HEK293 (cell line): ENCODE results near the gene IBA57.

Source experiments
- CTCF ChIA-PET: fragments of 350-600 bp; formaldehyde crosslinking; extraction: SDS; loops from one replicate; lab custom pipeline; 2021; ENCODE audit warnings: antibody characterized with exemption; lab: Yijun Ruan, JAX
- POLR2A ChIA-PET: fragments of 300-600 bp; formaldehyde crosslinking; extraction: SDS; loops from one replicate; lab custom pipeline; 2020; ENCODE audit warnings: antibody characterized with exemption, inconsistent platforms; lab: Yijun Ruan, JAX
- H3K27ac ChIP-seq: fragments of 200-500 bp; sonication (Bioruptor generic); 2 replicates; pipeline ENCODE4 v1.5.1; 2014; ENCODE audit warnings: low read depth, low read length, control low read depth, inconsistent platforms; ENCODE audit errors: extremely low read depth
- H3K36me3 ChIP-seq, 2 experiments: fragments of 200-500 bp in 1 of 2; sonication (Bioruptor generic) in 1 of 2; 1 replicate in 1 of 2; 2 replicates in 1 of 2; pipeline ENCODE4 v1.5.1; 2014 to 2017; ENCODE audit warnings: inconsistent platforms in 2 of 2, low read length in 2 of 2; ENCODE audit not compliant: control insufficient read depth in 2 of 2, insufficient read depth in 1 of 2
- H3K4me1 ChIP-seq: fragments of 200-500 bp; sonication (Bioruptor generic); 2 replicates; pipeline ENCODE4 v1.5.1; 2014; ENCODE audit warnings: mild to moderate bottlenecking, low read length, inconsistent platforms; ENCODE audit not compliant: control insufficient read depth, insufficient read depth
- H3K4me3 ChIP-seq: 2 replicates; pipeline ENCODE4 v1.5.1; 2011; ENCODE audit warnings: low read depth, mild to moderate bottlenecking, control low read depth, low read length, moderate library complexity
- H3K9me3 ChIP-seq: fragments of 200-500 bp; sonication (Bioruptor generic); 2 replicates; pipeline ENCODE4 v1.5.1; 2014; ENCODE audit warnings: low read depth, low read length, inconsistent platforms; ENCODE audit not compliant: control insufficient read depth, insufficient read depth
- BCL11B ChIP-seq: fragments of 450-650 bp; formaldehyde crosslinking; IDR thresholded peaks from 2 replicates; pipeline ENCODE4 v1.5.1; 2016; ENCODE audit warnings: low read depth, missing biosample characterization, missing genetic modification characterization
- REPIN1 ChIP-seq: fragments of 450-650 bp; formaldehyde crosslinking; IDR thresholded peaks from 2 replicates; pipeline ENCODE4 v1.5.1; 2017; ENCODE audit warnings: missing biosample characterization, missing genetic modification characterization, low read depth
- ZBTB21 ChIP-seq: fragments of 450-650 bp; formaldehyde crosslinking; IDR thresholded peaks from 2 replicates; pipeline ENCODE4 v1.5.1; 2017; ENCODE audit warnings: missing biosample characterization, missing genetic modification characterization
- ZEB2 ChIP-seq: fragments of 450-650 bp; formaldehyde crosslinking; IDR thresholded peaks from 2 replicates; pipeline ENCODE4 v1.5.1; 2016; ENCODE audit warnings: missing biosample characterization, missing genetic modification characterization
- ZNF10 ChIP-seq: fragments of 450-650 bp; formaldehyde crosslinking; IDR thresholded peaks from 2 replicates; pipeline ENCODE4 v1.5.1; 2017; ENCODE audit warnings: missing biosample characterization, missing genetic modification characterization
- ZNF114 ChIP-seq: fragments of 450-650 bp; formaldehyde crosslinking; IDR thresholded peaks from 2 replicates; pipeline ENCODE4 v1.5.0; 2017; ENCODE audit warnings: missing biosample characterization, missing genetic modification characterization
- ZNF146 ChIP-seq: fragments of 450-650 bp; formaldehyde crosslinking; IDR thresholded peaks from 2 replicates; pipeline ENCODE4 v1.5.1; 2016; ENCODE audit warnings: missing biosample characterization, missing genetic modification characterization
- ZNF2 ChIP-seq: fragments of 450-650 bp; formaldehyde crosslinking; IDR thresholded peaks from 2 replicates; pipeline ENCODE4 v1.5.1; 2016; ENCODE audit warnings: missing biosample characterization, missing genetic modification characterization
- ZNF214 ChIP-seq: fragments of 450-650 bp; formaldehyde crosslinking; IDR thresholded peaks from 2 replicates; pipeline ENCODE4 v1.5.1; 2017; ENCODE audit warnings: missing biosample characterization, mild to moderate bottlenecking, missing genetic modification characterization, borderline replicate concordance
- ZNF223 ChIP-seq: fragments of 450-650 bp; formaldehyde crosslinking; IDR thresholded peaks from 2 replicates; pipeline ENCODE4 v1.5.1; 2016; ENCODE audit warnings: missing biosample characterization, missing genetic modification characterization
- ZNF23 ChIP-seq: fragments of 450-650 bp; formaldehyde crosslinking; IDR thresholded peaks from 2 replicates; pipeline ENCODE4 v1.5.1; 2016; ENCODE audit warnings: missing biosample characterization, missing genetic modification characterization, borderline replicate concordance
- ZNF624 ChIP-seq: fragments of 450-650 bp; formaldehyde crosslinking; IDR thresholded peaks from 2 replicates; pipeline ENCODE4 v1.5.1; 2017; ENCODE audit warnings: missing biosample characterization, missing genetic modification characterization
- ZNF626 ChIP-seq: fragments of 450-650 bp; sonication (Bioruptor Pico); formaldehyde crosslinking; IDR thresholded peaks from 2 replicates; pipeline ENCODE4 v1.5.1; 2018; ENCODE audit warnings: missing biosample characterization, missing genetic modification characterization, inconsistent platforms
- ZNF654 ChIP-seq: fragments of 450-650 bp; formaldehyde crosslinking; IDR thresholded peaks from 2 replicates; pipeline ENCODE4 v1.5.1; 2016; ENCODE audit warnings: low read depth, missing biosample characterization, missing genetic modification characterization
- ZNF843 ChIP-seq: fragments of 450-650 bp; formaldehyde crosslinking; IDR thresholded peaks from 2 replicates; pipeline ENCODE4 v1.5.1; 2016; ENCODE audit warnings: missing biosample characterization, missing genetic modification characterization
- ZXDB ChIP-seq: fragments of 450-650 bp; formaldehyde crosslinking; IDR thresholded peaks from 2 replicates; pipeline ENCODE4 v1.5.1; 2016; ENCODE audit warnings: missing biosample characterization, missing genetic modification characterization
- TF ChIP-seq, protein P1 (sequence below): fragments of 450-650 bp; formaldehyde crosslinking; IDR thresholded peaks from 2 replicates; pipeline ENCODE4 v1.5.1; 2016; ENCODE audit warnings: missing biosample characterization, missing genetic modification characterization
- TF ChIP-seq, protein P2 (sequence below): fragments of 450-650 bp; formaldehyde crosslinking; IDR thresholded peaks from 2 replicates; pipeline ENCODE4 v1.5.1; 2017; ENCODE audit warnings: missing biosample characterization, missing genetic modification characterization
- TF ChIP-seq, protein P3 (sequence below): fragments of 450-650 bp; formaldehyde crosslinking; IDR thresholded peaks from 2 replicates; pipeline ENCODE4 v1.5.1; 2016; ENCODE audit warnings: missing biosample characterization, missing genetic modification characterization, low read depth
- TF ChIP-seq, protein P4 (sequence below): fragments of 450-650 bp; formaldehyde crosslinking; conservative IDR thresholded peaks from 2 replicates; pipeline ENCODE4 v1.5.1; 2016; ENCODE audit warnings: low read depth, missing biosample characterization, missing genetic modification characterization

The IBA57 gene

DNA sequence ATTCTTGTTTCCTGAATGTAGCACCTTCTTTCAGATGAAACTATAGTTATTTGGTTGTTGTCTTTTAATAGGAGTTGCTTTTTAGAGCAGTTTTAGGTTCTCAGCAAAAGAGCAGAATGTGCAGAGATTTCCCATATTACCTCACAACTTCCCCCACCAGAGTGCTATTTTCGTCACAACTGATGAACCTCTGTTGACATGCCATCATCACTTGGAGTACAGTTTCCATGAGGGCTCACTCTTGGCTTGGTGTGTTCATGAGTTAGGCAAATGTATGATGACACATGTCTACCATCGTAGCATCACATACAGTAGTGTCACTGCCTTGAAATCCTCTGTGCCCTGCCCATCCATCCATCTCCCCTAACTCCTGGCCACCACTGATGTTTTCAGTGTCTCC, 3.7 kb downstream of the IBA57 start:
- Histone ChIP-seq H3K27ac (no peak overlapping the region), H3K9me3 (no peaks in the 10 kb centered on the region)
- no peak for TF ChIP-seq ZNF2
- TF ChIP-seq ZBTB21 (tag by site-specific recombination), result 0 out of 2 replicates have a peak, but pooled peaks have one; percentile 51
- TF ChIP-seq, all 188 proteins: peak for 1
- ChIA-PET CTCF (interaction anchor here (0.6 to 1.2 kb wide), 5 partner anchors 11 to 1115 kb away, joined by 3 to 6 read pairs (median 3); no protein-coding TSS in a partner anchor), POLR2A (interaction anchor here (1.0 kb wide), 1 partner anchor 29 kb away, joined by 3 read pairs; the partner anchor contains the start of gene GUK1)
- Histone ChIP-seq H3K36me3 (peaks cover 0 to 3% of the 10 kb centered on the region in 2 experiments; a peak in 1 of 3 replicates), H3K4me3 (no peak overlapping the region), H3K4me1 (peaks cover 4% of the 10 kb centered on the region)

DNA sequence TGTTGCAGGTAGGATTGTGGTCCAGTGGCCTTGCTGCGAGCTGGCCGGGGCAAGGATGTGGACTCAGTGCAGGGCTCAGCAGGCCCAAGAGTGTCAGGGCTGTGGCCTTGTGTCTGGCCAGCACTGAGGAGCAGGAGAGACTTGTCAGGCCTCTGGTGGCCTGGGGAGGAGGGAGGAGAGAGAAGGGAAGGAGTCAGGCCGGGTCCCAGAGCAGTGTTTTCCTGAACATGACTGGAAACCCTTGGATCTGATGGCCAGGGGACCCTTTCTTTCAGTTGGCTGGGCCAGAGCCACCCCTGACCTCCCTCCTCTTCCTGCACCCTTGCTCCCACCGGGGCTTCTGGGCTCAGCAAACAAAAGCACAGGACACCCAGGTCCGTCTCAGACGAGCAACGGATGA, 5.1 kb downstream of the IBA57 start:
- Histone ChIP-seq H3K9me3 (no peaks in the 10 kb centered on the region), H3K36me3 (peaks cover 0 to 8% of the 10 kb centered on the region in 2 experiments; a peak in 1 of 3 replicates), H3K4me3 (no peak overlapping the region), H3K27ac (no peak overlapping the region), H3K4me1 (peaks cover 4% of the 10 kb centered on the region)
- TF ChIP-seq, protein P1, sequence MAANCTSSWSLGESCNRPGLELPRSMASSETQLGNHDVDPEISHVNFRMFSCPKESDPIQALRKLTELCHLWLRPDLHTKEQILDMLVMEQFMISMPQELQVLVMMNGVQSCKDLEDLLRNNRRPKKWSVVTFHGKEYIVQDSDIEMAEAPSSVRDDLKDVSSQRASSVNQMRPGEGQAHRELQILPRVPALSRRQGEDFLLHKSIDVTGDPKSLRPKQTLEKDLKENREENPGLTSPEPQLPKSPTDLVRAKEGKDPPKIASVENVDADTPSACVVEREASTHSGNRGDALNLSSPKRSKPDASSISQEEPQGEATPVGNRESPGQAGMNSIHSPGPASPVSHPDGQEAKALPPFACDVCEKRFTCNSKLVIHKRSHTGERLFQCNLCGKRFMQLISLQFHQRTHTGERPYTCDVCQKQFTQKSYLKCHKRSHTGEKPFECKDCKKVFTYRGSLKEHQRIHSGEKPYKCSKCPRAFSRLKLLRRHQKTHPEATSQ (tag by site-specific recombination), result no peak
- TF ChIP-seq ZNF114 (tag by site-specific recombination) (no peak), ZNF146 (tag by site-specific recombination) (no peak), ZNF214 (tag by site-specific recombination) (no peak), REPIN1 (tag by site-specific recombination) (no peak), BCL11B (tag by site-specific recombination) (no peak), ZNF843 (no peak), ZNF23 (tag by site-specific recombination) (no peak), ZNF10 (tag by site-specific recombination) (no peak), ZNF624 (tag by site-specific recombination) (no peak), ZXDB (no peak), ZNF223 (tag by site-specific recombination) (no peak), ZNF626 (tag by site-specific recombination) (no peak), ZEB2 (tag by site-specific recombination) (no peak), ZNF654 (tag by site-specific recombination) (no peak)
- TF ChIP-seq, protein P2, sequence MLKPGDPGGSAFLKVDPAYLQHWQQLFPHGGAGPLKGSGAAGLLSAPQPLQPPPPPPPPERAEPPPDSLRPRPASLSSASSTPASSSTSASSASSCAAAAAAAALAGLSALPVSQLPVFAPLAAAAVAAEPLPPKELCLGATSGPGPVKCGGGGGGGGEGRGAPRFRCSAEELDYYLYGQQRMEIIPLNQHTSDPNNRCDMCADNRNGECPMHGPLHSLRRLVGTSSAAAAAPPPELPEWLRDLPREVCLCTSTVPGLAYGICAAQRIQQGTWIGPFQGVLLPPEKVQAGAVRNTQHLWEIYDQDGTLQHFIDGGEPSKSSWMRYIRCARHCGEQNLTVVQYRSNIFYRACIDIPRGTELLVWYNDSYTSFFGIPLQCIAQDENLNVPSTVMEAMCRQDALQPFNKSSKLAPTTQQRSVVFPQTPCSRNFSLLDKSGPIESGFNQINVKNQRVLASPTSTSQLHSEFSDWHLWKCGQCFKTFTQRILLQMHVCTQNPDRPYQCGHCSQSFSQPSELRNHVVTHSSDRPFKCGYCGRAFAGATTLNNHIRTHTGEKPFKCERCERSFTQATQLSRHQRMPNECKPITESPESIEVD (tag by site-specific recombination), result no peak
- TF ChIP-seq, protein P3, sequence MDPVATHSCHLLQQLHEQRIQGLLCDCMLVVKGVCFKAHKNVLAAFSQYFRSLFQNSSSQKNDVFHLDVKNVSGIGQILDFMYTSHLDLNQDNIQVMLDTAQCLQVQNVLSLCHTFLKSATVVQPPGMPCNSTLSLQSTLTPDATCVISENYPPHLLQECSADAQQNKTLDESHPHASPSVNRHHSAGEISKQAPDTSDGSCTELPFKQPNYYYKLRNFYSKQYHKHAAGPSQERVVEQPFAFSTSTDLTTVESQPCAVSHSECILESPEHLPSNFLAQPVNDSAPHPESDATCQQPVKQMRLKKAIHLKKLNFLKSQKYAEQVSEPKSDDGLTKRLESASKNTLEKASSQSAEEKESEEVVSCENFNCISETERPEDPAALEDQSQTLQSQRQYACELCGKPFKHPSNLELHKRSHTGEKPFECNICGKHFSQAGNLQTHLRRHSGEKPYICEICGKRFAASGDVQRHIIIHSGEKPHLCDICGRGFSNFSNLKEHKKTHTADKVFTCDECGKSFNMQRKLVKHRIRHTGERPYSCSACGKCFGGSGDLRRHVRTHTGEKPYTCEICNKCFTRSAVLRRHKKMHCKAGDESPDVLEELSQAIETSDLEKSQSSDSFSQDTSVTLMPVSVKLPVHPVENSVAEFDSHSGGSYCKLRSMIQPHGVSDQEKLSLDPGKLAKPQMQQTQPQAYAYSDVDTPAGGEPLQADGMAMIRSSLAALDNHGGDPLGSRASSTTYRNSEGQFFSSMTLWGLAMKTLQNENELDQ (tag by site-specific recombination), result no peak
- TF ChIP-seq, protein P4, sequence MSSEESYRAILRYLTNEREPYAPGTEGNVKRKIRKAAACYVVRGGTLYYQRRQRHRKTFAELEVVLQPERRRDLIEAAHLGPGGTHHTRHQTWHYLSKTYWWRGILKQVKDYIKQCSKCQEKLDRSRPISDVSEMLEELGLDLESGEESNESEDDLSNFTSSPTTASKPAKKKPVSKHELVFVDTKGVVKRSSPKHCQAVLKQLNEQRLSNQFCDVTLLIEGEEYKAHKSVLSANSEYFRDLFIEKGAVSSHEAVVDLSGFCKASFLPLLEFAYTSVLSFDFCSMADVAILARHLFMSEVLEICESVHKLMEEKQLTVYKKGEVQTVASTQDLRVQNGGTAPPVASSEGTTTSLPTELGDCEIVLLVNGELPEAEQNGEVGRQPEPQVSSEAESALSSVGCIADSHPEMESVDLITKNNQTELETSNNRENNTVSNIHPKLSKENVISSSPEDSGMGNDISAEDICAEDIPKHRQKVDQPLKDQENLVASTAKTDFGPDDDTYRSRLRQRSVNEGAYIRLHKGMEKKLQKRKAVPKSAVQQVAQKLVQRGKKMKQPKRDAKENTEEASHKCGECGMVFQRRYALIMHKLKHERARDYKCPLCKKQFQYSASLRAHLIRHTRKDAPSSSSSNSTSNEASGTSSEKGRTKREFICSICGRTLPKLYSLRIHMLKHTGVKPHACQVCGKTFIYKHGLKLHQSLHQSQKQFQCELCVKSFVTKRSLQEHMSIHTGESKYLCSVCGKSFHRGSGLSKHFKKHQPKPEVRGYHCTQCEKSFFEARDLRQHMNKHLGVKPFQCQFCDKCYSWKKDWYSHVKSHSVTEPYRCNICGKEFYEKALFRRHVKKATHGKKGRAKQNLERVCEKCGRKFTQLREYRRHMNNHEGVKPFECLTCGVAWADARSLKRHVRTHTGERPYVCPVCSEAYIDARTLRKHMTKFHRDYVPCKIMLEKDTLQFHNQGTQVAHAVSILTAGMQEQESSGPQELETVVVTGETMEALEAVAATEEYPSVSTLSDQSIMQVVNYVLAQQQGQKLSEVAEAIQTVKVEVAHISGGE (tag by site-specific recombination), result no peak
- CTCF ChIA-PET, result interaction anchor here (0.6 kb wide), 1 partner anchor 40 kb away, joined by 3 read pairs; no protein-coding TSS in a partner anchor
- POLR2A ChIA-PET, result interaction anchor here (1.5 kb wide), 1 partner anchor 40 kb away, joined by 4 read pairs; no protein-coding TSS in a partner anchor
